ENCODE data around the gene UBE2J2. TPM values are rescaled to one million over a fixed set of nuclear protein-coding genes. Genes with fewer than 3 reads are reported as not detected.

UBE2J2 gene
- total and polyA plus RNA-seq, 2 experiments from 2014 or later = 49.7 to 63.5 TPM

DNA sequence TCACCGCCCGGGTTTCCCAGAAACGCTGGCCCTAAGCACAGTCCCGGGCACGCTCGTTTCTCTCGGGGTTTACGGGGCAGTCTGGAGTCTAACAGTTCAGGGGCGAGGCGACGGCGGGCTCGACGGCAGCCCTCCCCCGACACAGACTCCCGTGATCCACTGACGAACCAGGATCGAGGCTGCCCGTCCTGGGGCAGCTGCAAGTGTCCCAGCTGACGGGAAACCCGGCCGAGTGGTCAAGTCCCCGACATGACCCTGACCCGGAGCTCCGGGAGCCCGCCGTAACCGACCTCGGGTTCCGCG is 494 bp downstream of the UBE2J2 start:
- Histone ChIP-seq H3K27me3 (replicated peaks; ENCODE audit: insufficient read depth) (no peaks in the 10 kb centered on the region), H3K36me3 (ENCODE audit: low read depth) (no peaks in the 10 kb centered on the region), H3K4me3 (peak overlapping the region; percentile 96), H3K79me2 (ENCODE audit: insufficient read depth) (peaks cover 53% of the 10 kb centered on the region), H3K27ac (peak overlapping the region; percentile 72), H3K4me1 (ENCODE audit: insufficient read depth) (peaks cover 26% of the 10 kb centered on the region), H3F3A (ENCODE audit: insufficient read depth) (no peaks in the 10 kb centered on the region), H3K9me3 (ENCODE audit: low read depth) (no peaks in the 10 kb centered on the region), H3K9ac (peak overlapping the region; percentile 96), H3K9me2 (ENCODE audit: insufficient read depth) (no peaks in the 10 kb centered on the region), H2AFZ (no peak overlapping the region), H3K4me2 (ENCODE audit: unreplicated experiment) (peak overlapping the region; percentile 78), H4K20me1 (ENCODE audit: insufficient read depth) (no peaks in the 10 kb centered on the region)
- TF ChIP-seq EZH2phosphoT487 (IDR thresholded peaks at IDR 0.05; ENCODE audit: insufficient read depth, low read depth) (no peak), EZH2 (IDR thresholded peaks at IDR 0.05; ENCODE audit: insufficient read depth, poor library complexity, severe bottlenecking) (no peak)
- in situ Hi-C loops (cut with MboI) = no loop called here
- peak; percentile 49 for DNase-seq
- 1% methylated on average over 27 to 30 of the region's 31 CpGs for WGBS, 2 experiments (ENCODE audit: low coverage in 1 of 2, low lambda C conversion rate in 2 of 2, missing lambda C conversion rate in 2 of 2)

GRCh38 chr1:1272341-1273208 is 1.1 kb downstream of the UBE2J2 start:
- H3K27me3 ChIP-seq (replicated peaks; ENCODE audit: insufficient read depth) = no peaks in the 10 kb centered on the region
- H3K36me3 ChIP-seq (ENCODE audit: low read depth) = no peaks in the 10 kb centered on the region
- peaks cover 26% of the 10 kb centered on the region for H3K4me1 ChIP-seq (ENCODE audit: insufficient read depth)
- no peak overlapping the region for H2AFZ ChIP-seq
- H3K4me3 ChIP-seq = peak overlapping the region; percentile 96
- no peaks in the 10 kb centered on the region for H3K9me3 ChIP-seq (ENCODE audit: low read depth)
- in situ Hi-C loops (cut with MboI) = no loop called here
- H3K4me2 ChIP-seq (ENCODE audit: unreplicated experiment) = peak overlapping the region; percentile 78
- H3F3A ChIP-seq (ENCODE audit: insufficient read depth) = no peaks in the 10 kb centered on the region
- H3K9me2 ChIP-seq (ENCODE audit: insufficient read depth) = no peaks in the 10 kb centered on the region
- TF ChIP-seq EZH2 (IDR thresholded peaks at IDR 0.05; ENCODE audit: insufficient read depth, poor library complexity, severe bottlenecking) = no peak
- no peak for TF ChIP-seq EZH2phosphoT487 (IDR thresholded peaks at IDR 0.05; ENCODE audit: insufficient read depth, low read depth)
- DNase-seq = peak; percentile 25
- 30 to 32% methylated on average over 42 to 43 of the region's 43 CpGs for WGBS, 2 experiments (ENCODE audit: low coverage in 1 of 2, low lambda C conversion rate in 2 of 2, missing lambda C conversion rate in 2 of 2)
- H4K20me1 ChIP-seq (ENCODE audit: insufficient read depth) = no peaks in the 10 kb centered on the region
- peak overlapping the region; percentile 72 for H3K27ac ChIP-seq
- H3K9ac ChIP-seq = peak overlapping the region; percentile 96
- peaks cover 59% of the 10 kb centered on the region for H3K79me2 ChIP-seq (ENCODE audit: insufficient read depth)

DNA sequence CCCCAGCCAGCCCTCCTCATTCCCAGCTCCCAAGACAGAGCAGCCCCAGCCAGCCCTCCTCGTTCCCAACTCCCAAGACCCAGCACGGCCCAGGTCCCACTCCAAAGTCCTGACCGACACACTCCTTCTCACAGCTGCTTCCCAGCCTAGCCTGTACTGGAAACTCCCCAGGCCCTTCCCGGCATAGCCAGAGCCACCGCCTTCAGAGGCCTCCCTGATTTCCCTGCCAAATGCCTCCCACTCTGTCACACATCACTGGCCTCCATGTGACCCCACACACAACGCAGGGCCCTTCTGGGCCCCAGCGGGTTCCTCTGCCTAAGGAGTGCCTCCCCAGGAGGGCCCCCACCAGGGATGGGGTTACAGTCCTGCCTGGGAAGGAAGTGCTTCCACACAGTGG is 2.8 kb downstream of the UBE2J2 start:
- Histone ChIP-seq H3K4me3 (peak overlapping the region; percentile 62), H3K9me3 (ENCODE audit: low read depth) (no peaks in the 10 kb centered on the region), H3K27me3 (replicated peaks; ENCODE audit: insufficient read depth) (no peaks in the 10 kb centered on the region), H4K20me1 (ENCODE audit: insufficient read depth) (no peaks in the 10 kb centered on the region), H2AFZ (no peak overlapping the region), H3K79me2 (ENCODE audit: insufficient read depth) (peaks cover 77% of the 10 kb centered on the region), H3K27ac (peak overlapping the region; percentile 80), H3K36me3 (ENCODE audit: low read depth) (0 out of 2 replicates have a peak, but pooled peaks cover 2% of the 10 kb centered on the region), H3F3A (ENCODE audit: insufficient read depth) (peaks cover 11% of the 10 kb centered on the region), H3K9me2 (ENCODE audit: insufficient read depth) (no peaks in the 10 kb centered on the region), H3K4me1 (ENCODE audit: insufficient read depth) (peaks cover 33% of the 10 kb centered on the region), H3K4me2 (ENCODE audit: unreplicated experiment) (peak overlapping the region; percentile 78), H3K9ac (peak overlapping the region; percentile 96)
- in situ Hi-C loops (cut with MboI) = no loop called here
- 16 to 18% methylated on average over 7 of the region's 7 CpGs for WGBS, 2 experiments (ENCODE audit: low coverage in 1 of 2, low lambda C conversion rate in 2 of 2, missing lambda C conversion rate in 2 of 2)
- no peak for TF ChIP-seq EZH2phosphoT487 (IDR thresholded peaks at IDR 0.05; ENCODE audit: insufficient read depth, low read depth)
- TF ChIP-seq EZH2 (IDR thresholded peaks at IDR 0.05; ENCODE audit: insufficient read depth, poor library complexity, severe bottlenecking) = no peak
- DNase-seq = peak; percentile 84

DNA sequence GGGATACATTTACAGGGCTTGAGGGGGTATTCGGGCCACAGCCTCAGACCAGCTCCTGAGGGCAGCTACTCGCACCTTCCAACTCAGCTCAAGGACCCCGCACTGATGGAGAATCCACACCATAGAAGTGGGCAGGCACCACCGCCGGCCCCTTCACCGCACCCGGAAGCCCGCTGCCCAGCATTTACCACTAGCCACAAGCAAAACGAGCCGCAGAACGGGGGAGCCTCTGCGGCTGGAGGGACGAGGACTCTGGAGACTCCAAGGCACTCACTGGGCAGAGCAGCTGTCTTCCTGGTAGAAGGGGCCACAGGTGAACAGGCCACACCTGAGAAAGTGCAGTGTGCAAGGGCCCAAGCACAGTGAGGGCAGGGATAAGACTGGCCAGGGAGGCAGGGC is 5.4 kb downstream of the UBE2J2 start:
- peaks cover 25% of the 10 kb centered on the region for H3F3A ChIP-seq (ENCODE audit: insufficient read depth)
- no peaks in the 10 kb centered on the region for H4K20me1 ChIP-seq (ENCODE audit: insufficient read depth)
- no peak for DNase-seq
- no peak overlapping the region for H3K4me2 ChIP-seq (ENCODE audit: unreplicated experiment)
- TF ChIP-seq EZH2phosphoT487 (IDR thresholded peaks at IDR 0.05; ENCODE audit: insufficient read depth, low read depth) = no peak
- peaks cover 51% of the 10 kb centered on the region for H3K4me1 ChIP-seq (ENCODE audit: insufficient read depth)
- H3K36me3 ChIP-seq (ENCODE audit: low read depth) = peaks cover 16% of the 10 kb centered on the region; the same call in 1 of the 2 replicates
- no peaks in the 10 kb centered on the region for H3K27me3 ChIP-seq (replicated peaks; ENCODE audit: insufficient read depth)
- H3K9me2 ChIP-seq (ENCODE audit: insufficient read depth) = no peaks in the 10 kb centered on the region
- in situ Hi-C loops (cut with MboI) = no loop called here
- H3K9me3 ChIP-seq (ENCODE audit: low read depth) = no peaks in the 10 kb centered on the region
- no peak overlapping the region for H2AFZ ChIP-seq
- 97 to 99% methylated on average over 13 of the region's 13 CpGs for WGBS, 2 experiments (ENCODE audit: low coverage in 1 of 2, low lambda C conversion rate in 2 of 2, missing lambda C conversion rate in 2 of 2)
- no peak overlapping the region for H3K4me3 ChIP-seq
- no peak overlapping the region for H3K27ac ChIP-seq
- H3K79me2 ChIP-seq (ENCODE audit: insufficient read depth) = peaks cover 90% of the 10 kb centered on the region
- no peak overlapping the region for H3K9ac ChIP-seq
